Bronchial epithelial cell (primary cell): ENCODE measurements around the gene CMTM2. TPM values are rescaled to one million over a fixed set of nuclear protein-coding genes. Genes with fewer than 3 reads are reported as not detected.

Experiments
- DNase-seq: peaks from one replicate; pipeline ENCODE4 v3.0.0-alpha.2; 2010; ENCODE audit warnings: low read depth
- FAIRE-seq: peaks from 2 replicates; lab custom pipeline; 2011; peaks lifted over from hg19 to GRCh38; lab: Jason Lieb, UNC
- H3K27me3 ChIP-seq: 2 replicates; pipeline ENCODE4 v1.5.1; 2011; ENCODE audit warnings: low read length; ENCODE audit not compliant: control insufficient read depth, insufficient read depth
- H3K36me3 ChIP-seq: 2 replicates; pipeline ENCODE4 v1.5.1; 2011; ENCODE audit warnings: low read length; ENCODE audit not compliant: control insufficient read depth, insufficient read depth
- H3K4me3 ChIP-seq: 2 replicates; pipeline ENCODE4 v1.5.1; 2011; ENCODE audit warnings: mild to moderate bottlenecking, low read depth, low read length, control low read depth
- CTCF ChIP-seq: IDR thresholded peaks from 2 replicates; pipeline ENCODE4 v1.5.1; 2011; ENCODE audit warnings: mild to moderate bottlenecking, moderate library complexity, low read length, control low read depth, inconsistent platforms; ENCODE audit not compliant: insufficient read depth, severe bottlenecking
- total RNA-seq: library from RNA; depleted of rRNA; stranded (reverse); fragments of >200 nt; gene quantifications from 2 replicates; pipeline ENCODE4 v1.2.1, GENCODE V29; 2014

The CMTM2 gene
- total RNA-seq, 1 donor from 2014 or later = not detected

GRCh38 chr16:66617010-66617434, 37.8 kb downstream of the CMTM2 start:
- no peaks in the 10 kb centered on the region for H3K27me3 ChIP-seq
- FAIRE-seq = no peak
- no peak for DNase-seq
- peaks cover 13% of the 10 kb centered on the region for H3K36me3 ChIP-seq
- H3K4me3 ChIP-seq = no peak overlapping the region
- TF ChIP-seq CTCF = no peak

DNA sequence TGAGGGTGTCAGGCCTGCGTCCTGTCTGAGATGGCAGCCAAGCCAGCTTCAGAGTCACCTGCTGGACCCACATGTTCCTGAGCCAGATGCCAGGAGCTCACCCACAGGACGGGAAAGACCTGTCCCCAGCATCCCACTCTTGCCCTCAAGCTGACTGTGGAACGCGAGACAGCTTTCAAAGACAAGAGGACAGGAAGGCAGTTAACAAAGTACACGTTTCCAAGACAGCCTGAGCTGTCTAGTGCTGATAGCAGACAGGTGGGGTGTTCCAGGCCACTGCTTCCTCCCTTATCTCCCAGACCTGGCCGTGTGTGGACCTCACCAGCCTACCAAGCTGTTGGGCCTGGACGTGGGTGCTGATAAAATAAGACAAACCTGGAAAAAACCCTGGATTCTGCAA, 38.5 kb downstream of the CMTM2 start:
- DNase-seq = no peak
- peaks cover 11% of the 10 kb centered on the region for H3K36me3 ChIP-seq
- H3K4me3 ChIP-seq = no peak overlapping the region
- no peak for FAIRE-seq
- no peak for TF ChIP-seq CTCF
- H3K27me3 ChIP-seq = no peaks in the 10 kb centered on the region

DNA sequence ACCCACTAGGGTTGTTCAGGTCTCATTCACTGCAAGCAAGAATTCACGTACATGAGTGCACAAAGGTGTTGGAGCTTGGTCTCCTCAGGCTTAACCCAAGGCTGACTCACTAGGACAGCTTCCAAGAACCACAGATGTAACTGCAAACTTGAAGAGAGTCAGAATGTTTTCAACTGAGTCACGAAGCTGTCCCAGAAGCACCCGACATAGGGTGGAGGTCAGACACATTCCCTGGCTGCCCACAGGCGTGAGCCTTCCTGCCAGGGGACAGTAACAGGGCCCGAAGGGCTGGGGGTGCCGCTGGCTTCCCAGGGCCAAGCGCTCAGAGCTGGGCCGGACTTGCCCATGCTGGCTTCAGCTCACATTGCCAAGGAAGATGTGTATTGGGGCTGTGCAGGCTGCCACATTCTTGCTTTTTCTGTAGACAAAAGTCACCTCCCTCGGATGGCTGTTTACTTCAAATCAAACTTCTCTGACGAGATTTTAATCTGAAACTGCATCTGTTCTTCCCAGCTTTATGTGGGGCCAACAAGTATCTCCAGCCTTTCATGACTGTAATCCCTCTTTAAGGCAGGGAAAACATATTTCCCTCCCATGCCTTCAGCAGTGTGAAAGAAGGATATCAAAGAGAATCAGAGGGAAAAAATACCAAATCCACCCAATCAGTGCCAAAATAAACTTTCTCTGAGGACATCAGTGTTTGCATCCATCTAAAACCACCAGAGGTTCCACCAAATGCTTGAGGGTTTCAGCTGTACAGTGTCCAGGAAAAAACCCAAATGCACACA, 39.5 kb downstream of the CMTM2 start:
- FAIRE-seq (peak; percentile 88), DNase-seq (peak; percentile 97)

GRCh38 chr16:66619534-66620428, 40.5 kb downstream of the CMTM2 start:
- no peak overlapping the region for H3K4me3 ChIP-seq
- FAIRE-seq (no peak), DNase-seq (peak; percentile 41)
- TF ChIP-seq CTCF = no peak
- H3K27me3 ChIP-seq = no peaks in the 10 kb centered on the region
- H3K36me3 ChIP-seq = peaks cover 9% of the 10 kb centered on the region

More for the DNA sequence above, 39.5 kb downstream of the CMTM2 start:
- H3K4me3 ChIP-seq = no peak overlapping the region
- TF ChIP-seq CTCF = no peak
- peaks cover 10% of the 10 kb centered on the region for H3K36me3 ChIP-seq
- no peaks in the 10 kb centered on the region for H3K27me3 ChIP-seq

GRCh38 chr16:66620429-66620795, 41.1 kb downstream of the CMTM2 start:
- no peak for TF ChIP-seq CTCF
- FAIRE-seq = no peak

More at GRCh38 chr16:66620429-66620795, 41.1 kb downstream of the CMTM2 start:
- peaks cover 9% of the 10 kb centered on the region for H3K36me3 ChIP-seq
- no peak overlapping the region for H3K4me3 ChIP-seq
- no peaks in the 10 kb centered on the region for H3K27me3 ChIP-seq
- DNase-seq = no peak
